Measurements from ENCODE around the gene RELN. TPM values are rescaled to one million over a fixed set of nuclear protein-coding genes. Genes with fewer than 3 reads are reported as not detected.

Gene RELN
- total and polyA plus RNA-seq, 10 donors, result 0.03 to 7.6 (median 1.0) TPM

- intact Hi-C loops (cut with DNase I; ENCODE audit: low total_unique reads), result no loop called here
- WGBS, 5 donors, result 90 to 96% (median 92%) methylated on average over 8 of the region's 8 CpGs
- no peak overlapping the region for H3K4me3 ChIP-seq
Observed at GRCh38 chr7:103439661-103440060, 549.8 kb downstream of the RELN start.

DNA sequence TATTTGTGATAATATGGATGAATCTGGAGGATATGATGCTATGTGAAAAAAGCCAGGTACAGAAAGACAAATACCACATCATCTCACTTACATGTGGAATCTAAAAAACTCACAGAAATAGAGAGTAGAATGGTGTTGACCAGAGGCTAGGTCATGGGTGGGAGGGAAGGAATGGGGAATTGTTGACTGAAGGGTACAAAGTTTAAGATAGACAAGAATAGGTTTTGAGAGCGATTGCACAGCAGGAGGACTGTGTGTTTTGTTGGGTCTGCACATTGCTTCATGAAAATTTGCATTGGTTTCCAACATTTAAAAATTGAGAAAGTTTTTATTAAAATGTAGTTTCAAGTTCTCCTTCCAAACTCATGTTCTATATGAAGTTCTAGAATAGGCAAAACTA is 551.8 kb downstream of the RELN start:
- peaks cover 0 to 41% (median 0%) of the 10 kb centered on the region in 7 donors for H3K27me3 ChIP-seq (replicated peaks in 1 of 7)
- WGBS, 5 donors, result 43 to 93% (median 88%) methylated on average over 1 of the region's 1 CpG
- peaks cover 0 to 3% (median 0%) of the 10 kb centered on the region in 6 donors for H3K4me1 ChIP-seq
- no peak overlapping the region for H3K27ac ChIP-seq
- TF ChIP-seq POLR2A (IDR thresholded peaks at IDR 0.05), result no peak
- no peak for TF ChIP-seq POLR2AphosphoS5 (IDR thresholded peaks at IDR 0.05)
- TF ChIP-seq, protein P1, sequence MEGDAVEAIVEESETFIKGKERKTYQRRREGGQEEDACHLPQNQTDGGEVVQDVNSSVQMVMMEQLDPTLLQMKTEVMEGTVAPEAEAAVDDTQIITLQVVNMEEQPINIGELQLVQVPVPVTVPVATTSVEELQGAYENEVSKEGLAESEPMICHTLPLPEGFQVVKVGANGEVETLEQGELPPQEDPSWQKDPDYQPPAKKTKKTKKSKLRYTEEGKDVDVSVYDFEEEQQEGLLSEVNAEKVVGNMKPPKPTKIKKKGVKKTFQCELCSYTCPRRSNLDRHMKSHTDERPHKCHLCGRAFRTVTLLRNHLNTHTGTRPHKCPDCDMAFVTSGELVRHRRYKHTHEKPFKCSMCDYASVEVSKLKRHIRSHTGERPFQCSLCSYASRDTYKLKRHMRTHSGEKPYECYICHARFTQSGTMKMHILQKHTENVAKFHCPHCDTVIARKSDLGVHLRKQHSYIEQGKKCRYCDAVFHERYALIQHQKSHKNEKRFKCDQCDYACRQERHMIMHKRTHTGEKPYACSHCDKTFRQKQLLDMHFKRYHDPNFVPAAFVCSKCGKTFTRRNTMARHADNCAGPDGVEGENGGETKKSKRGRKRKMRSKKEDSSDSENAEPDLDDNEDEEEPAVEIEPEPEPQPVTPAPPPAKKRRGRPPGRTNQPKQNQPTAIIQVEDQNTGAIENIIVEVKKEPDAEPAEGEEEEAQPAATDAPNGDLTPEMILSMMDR (IDR thresholded peaks at IDR 0.05 in 8 of 11, conservative IDR thresholded peaks at IDR 0.05 in 3 of 11), result no peak
- H3K36me3 ChIP-seq, result no peaks in the 10 kb centered on the region
- peaks cover 0 to 10% (median 0%) of the 10 kb centered on the region in 8 donors for H3K9me3 ChIP-seq
- DNase-seq, result no peak
- intact Hi-C loops (cut with DNase I; ENCODE audit: low total_unique reads), result no loop called here
- no peak overlapping the region for H3K4me3 ChIP-seq

More at GRCh38 chr7:103439661-103440060, 549.8 kb downstream of the RELN start:
- Histone ChIP-seq H3K27ac (no peak overlapping the region), H3K36me3 (no peaks in the 10 kb centered on the region), H3K4me1 (peaks cover 0 to under 1% (median 0%) of the 10 kb centered on the region in 6 donors), H3K9me3 (peaks cover 0 to 1% (median 0%) of the 10 kb centered on the region in 8 donors), H3K27me3 (replicated peaks in 1 of 7) (peaks cover 0 to 61% (median 11%) of the 10 kb centered on the region in 7 donors)
- TF ChIP-seq, protein P1 (IDR thresholded peaks at IDR 0.05 in 8 of 11, conservative IDR thresholded peaks at IDR 0.05 in 3 of 11), result no peak
- TF ChIP-seq POLR2AphosphoS5 (IDR thresholded peaks at IDR 0.05), result no peak
- TF ChIP-seq POLR2A (IDR thresholded peaks at IDR 0.05), result no peak
- DNase-seq, result no peak

GRCh38 chr7:103432712-103433111 is 556.7 kb downstream of the RELN start:
- TF ChIP-seq, protein P1 (IDR thresholded peaks at IDR 0.05 in 8 of 11, conservative IDR thresholded peaks at IDR 0.05 in 3 of 11), result no peak
- TF ChIP-seq POLR2AphosphoS5 (IDR thresholded peaks at IDR 0.05), result no peak
- Histone ChIP-seq H3K27ac (no peak overlapping the region), H3K27me3 (replicated peaks in 1 of 7) (peaks cover 0 to 8% (median 0%) of the 10 kb centered on the region in 7 donors), H3K9me3 (peaks cover 0 to 10% (median 0%) of the 10 kb centered on the region in 8 donors), H3K4me1 (peaks cover 0 to 3% (median 0%) of the 10 kb centered on the region in 6 donors), H3K4me3 (no peak overlapping the region), H3K36me3 (no peaks in the 10 kb centered on the region)
- 11 to 26% (median 21%) methylated on average over 1 of the region's 1 CpG for WGBS, 5 donors
- no peak for DNase-seq
- intact Hi-C loops (cut with DNase I; ENCODE audit: low total_unique reads), result no loop called here

DNA sequence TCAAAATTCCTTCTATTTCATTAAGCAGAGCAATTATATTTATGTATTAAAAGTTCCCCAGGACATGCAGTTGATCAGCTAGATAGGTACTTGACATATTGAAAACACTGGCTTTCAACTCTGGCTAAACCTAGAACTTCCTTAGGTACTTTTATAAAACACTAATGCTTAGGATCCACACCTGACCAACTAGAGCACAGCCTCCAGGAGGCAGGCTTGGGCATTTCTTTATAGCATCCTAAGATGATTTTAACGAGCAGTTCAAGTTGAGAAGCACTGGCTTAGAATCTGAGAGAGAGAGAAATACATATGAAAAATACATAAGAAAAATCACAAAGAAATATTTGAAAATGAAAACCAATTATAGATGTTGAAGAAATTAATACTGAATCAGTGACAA is 564.3 kb downstream of the RELN start:
- DNase-seq, result no peak
- intact Hi-C loops (cut with DNase I; ENCODE audit: low total_unique reads), result no loop called here
- H3K9me3 ChIP-seq, result no peaks in the 10 kb centered on the region
- WGBS, 5 donors, result 56 to 79% (median 61%) methylated on average over 1 of the region's 1 CpG
- H3K4me1 ChIP-seq, result no peaks in the 10 kb centered on the region
- no peaks in the 10 kb centered on the region for H3K27me3 ChIP-seq (replicated peaks in 1 of 7)
- H3K36me3 ChIP-seq, result no peaks in the 10 kb centered on the region
- H3K27ac ChIP-seq, result no peak overlapping the region
- H3K4me3 ChIP-seq, result no peak overlapping the region
- TF ChIP-seq POLR2AphosphoS5 (IDR thresholded peaks at IDR 0.05) (no peak), POLR2A (IDR thresholded peaks at IDR 0.05) (no peak)
- TF ChIP-seq, protein P1 (IDR thresholded peaks at IDR 0.05 in 8 of 11, conservative IDR thresholded peaks at IDR 0.05 in 3 of 11), result no peak

All from spleen (tissue), 11 donors.